NT2/D1 (cell line): ENCODE measurements around the gene DNAI2.

Experiments used
- SUZ12 ChIP-seq: IDR thresholded peaks from 2 replicates; pipeline ENCODE4 v1.6.1; 2011; ENCODE audit not compliant: insufficient read length, insufficient read depth; ENCODE audit errors: extremely low read depth
- YY1 ChIP-seq: IDR thresholded peaks from 2 replicates; pipeline ENCODE4 v1.6.1; 2011; ENCODE audit not compliant: insufficient read length, insufficient read depth

- no peak for TF ChIP-seq SUZ12
- no peak for TF ChIP-seq YY1
Observed at GRCh38 chr17:74235040-74235581, 38.9 kb upstream of the DNAI2 start.
